H1 (cell line): Measurements from ENCODE around the gene SH3RF2. TPM values are rescaled to one million over a fixed set of nuclear protein-coding genes. Genes with fewer than 3 reads are reported as not detected.

Experiments
- CTCF ChIA-PET: fragments of 300-600 bp; sonication (Branson Sonifier 250); formaldehyde crosslinking; loops from one replicate; lab custom pipeline; 2021; ENCODE audit not compliant: partially characterized antibody; lab: Charles Lee
- POLR2A ChIA-PET: fragments of 300-600 bp; sonication (Branson Sonifier 250); formaldehyde crosslinking; loops from one replicate; lab custom pipeline; 2021; ENCODE audit warnings: inconsistent platforms; ENCODE audit not compliant: partially characterized antibody; lab: Charles Lee
- DNase-seq, 2 experiments: peaks; one replicate each; pipeline versions ENCODE4 v3.0.0 to v3.0.0-alpha.2; 2010 to 2022; ENCODE audit warnings: low spot score in 2 of 2, low read depth in 1 of 2, mixed read lengths in 1 of 2
- FAIRE-seq: peaks from 2 replicates; lab custom pipeline; 2011; peaks lifted over from hg19 to GRCh38; lab: Jason Lieb, UNC
- H2AFZ ChIP-seq: 2 replicates; pipeline ENCODE4 v1.8.1; 2012; ENCODE audit warnings: low read length, inconsistent platforms
- H2AK5ac ChIP-seq: 2 replicates; pipeline ENCODE4 v1.6.1; 2013; ENCODE audit warnings: low read depth, low read length
- H2BK120ac ChIP-seq: replicated peaks from 2 replicates; pipeline ENCODE3; 2013; ENCODE audit warnings: low read depth, low read length, inconsistent platforms
- H2BK12ac ChIP-seq: 2 replicates; pipeline ENCODE4 v1.6.1; 2013; ENCODE audit warnings: low read depth, low read length
- H2BK15ac ChIP-seq: 2 replicates; pipeline ENCODE4 v1.6.1; 2013; ENCODE audit warnings: low read length
- H2BK20ac ChIP-seq: 2 replicates; pipeline ENCODE4 v1.6.1; 2013; ENCODE audit warnings: low read length
- H2BK5ac ChIP-seq: 2 replicates; pipeline ENCODE4 v1.6.1; 2013; ENCODE audit warnings: low read depth, low read length
- H3K14ac ChIP-seq: 2 replicates; pipeline ENCODE4 v1.6.1; 2013; ENCODE audit warnings: inconsistent platforms; ENCODE audit not compliant: insufficient read length
- H3K18ac ChIP-seq: 2 replicates; pipeline ENCODE4 v1.6.1; 2013; ENCODE audit warnings: low read length; ENCODE audit errors: extremely low read depth
- H3K23ac ChIP-seq: 2 replicates; pipeline ENCODE4 v1.6.1; 2013; ENCODE audit warnings: inconsistent platforms; ENCODE audit not compliant: insufficient read length
- H3K23me2 ChIP-seq: 2 replicates; pipeline ENCODE4 v1.6.1; 2013; ENCODE audit warnings: low read depth, low read length
- H3K27ac ChIP-seq: 2 replicates; pipeline ENCODE4 v1.6.1; 2011; ENCODE audit warnings: low read depth, low read length, inconsistent platforms
- H3K27me3 ChIP-seq, 4 experiments: replicated peaks in 1 of 4; 1 replicate in 1 of 4; 2 replicates in 3 of 4; pipeline versions ENCODE4 v1.6.1 to v1.8.1; 2011 to 2013; ENCODE audit warnings: low read length in 3 of 4, mild to moderate bottlenecking in 3 of 4, inconsistent platforms in 2 of 4, mixed read lengths in 2 of 4, moderate library complexity in 1 of 4; ENCODE audit not compliant: control insufficient read depth in 3 of 4, insufficient read depth in 3 of 4; ENCODE audit errors: extremely low read depth in 1 of 4
- H3K36me3 ChIP-seq, 4 experiments: 2 replicates each; pipeline versions ENCODE4 v1.6.1 to v1.8.1; 2011 to 2013; ENCODE audit warnings: mild to moderate bottlenecking in 4 of 4, low read length in 3 of 4, moderate library complexity in 2 of 4, control low read depth in 1 of 4, inconsistent platforms in 1 of 4; ENCODE audit not compliant: insufficient read depth in 4 of 4, control insufficient read depth in 2 of 4
- H3K4ac ChIP-seq: replicated peaks from 2 replicates; pipeline ENCODE3; 2013; ENCODE audit warnings: low read length, low read depth, mixed read lengths, inconsistent platforms; ENCODE audit not compliant: insufficient read length
- H3K4me1 ChIP-seq, 4 experiments: replicated peaks in 1 of 4; 1 replicate in 1 of 4; 2 replicates in 3 of 4; pipeline versions ENCODE4 v1.6.1 to v1.8.1; 2011 to 2013; ENCODE audit warnings: low read length in 3 of 4, inconsistent platforms in 2 of 4, mixed read lengths in 1 of 4; ENCODE audit not compliant: insufficient read depth in 4 of 4, control insufficient read depth in 3 of 4
- H3K4me2 ChIP-seq, 2 experiments: 2 replicates each; pipeline versions ENCODE4 v1.6.1 to v1.8.1; 2011 to 2013; ENCODE audit warnings: low read depth in 2 of 2, low read length in 2 of 2, control low read depth in 1 of 2, inconsistent platforms in 1 of 2, mild to moderate bottlenecking in 1 of 2; ENCODE audit not compliant: insufficient read depth in 1 of 2
- H3K4me3 ChIP-seq, 4 experiments: fragments of 200-600, 300-600 bp in 1 of 4; sonication (generic), shearing (Covaris generic), sonication (Bioruptor Twin) in 1 of 4; 2 replicates each; pipeline versions ENCODE4 v1.5.1 to v1.8.1; 2011 to 2016; ENCODE audit warnings: low read length in 4 of 4, low read depth in 3 of 4, control low read depth in 2 of 4, inconsistent platforms in 2 of 4, mild to moderate bottlenecking in 2 of 4, mixed read lengths in 1 of 4, moderate library complexity in 1 of 4; ENCODE audit not compliant: insufficient read depth in 2 of 4; ENCODE audit errors: extremely low read depth in 1 of 4
- H3K56ac ChIP-seq: replicated peaks from 2 replicates; pipeline ENCODE3; 2013; ENCODE audit warnings: low read depth, mild to moderate bottlenecking, mixed read lengths, low read length, inconsistent platforms; ENCODE audit not compliant: insufficient read length
- H3K79me1 ChIP-seq: 2 replicates; pipeline ENCODE4 v1.6.1; 2013; ENCODE audit warnings: low read depth, low read length, control low read depth
- H3K79me2 ChIP-seq, 2 experiments: 2 replicates each; pipeline versions ENCODE4 v1.6.1 to v1.8.1; 2012 to 2013; ENCODE audit warnings: low read length in 2 of 2, mild to moderate bottlenecking in 2 of 2, inconsistent platforms in 1 of 2; ENCODE audit not compliant: insufficient read depth in 2 of 2, control insufficient read depth in 1 of 2
- H3K9ac ChIP-seq, 4 experiments: replicated peaks in 1 of 4; 1 replicate in 1 of 4; 2 replicates in 3 of 4; pipeline versions ENCODE4 v1.6.1 to v1.8.1; 2011 to 2013; ENCODE audit warnings: low read depth in 3 of 4, low read length in 3 of 4, control low read depth in 2 of 4, mild to moderate bottlenecking in 2 of 4, moderate library complexity in 2 of 4, inconsistent platforms in 1 of 4; ENCODE audit errors: extremely low read depth in 1 of 4
- H3K9me3 ChIP-seq, 2 experiments: 2 replicates each; pipeline versions ENCODE4 v1.6.1 to v1.8.1; 2012 to 2013; ENCODE audit warnings: mild to moderate bottlenecking in 2 of 2, moderate library complexity in 2 of 2, control low read depth in 1 of 2, inconsistent platforms in 1 of 2, low read depth in 1 of 2, low read length in 1 of 2, mixed read lengths in 1 of 2; ENCODE audit not compliant: insufficient read depth in 2 of 2
- H4K20me1 ChIP-seq, 2 experiments: replicated peaks in 1 of 2; 2 replicates each; pipeline versions ENCODE3 to v1.8.1; 2011 to 2013; ENCODE audit warnings: inconsistent platforms in 2 of 2, low read length in 2 of 2, mild to moderate bottlenecking in 1 of 2; ENCODE audit not compliant: insufficient read depth in 2 of 2, control insufficient read depth in 1 of 2
- H4K5ac ChIP-seq: 2 replicates; pipeline ENCODE4 v1.6.1; 2013; ENCODE audit warnings: low read length, low read depth, mixed read lengths, inconsistent platforms; ENCODE audit not compliant: insufficient read length
- H4K8ac ChIP-seq: 2 replicates; pipeline ENCODE4 v1.8.0; 2013; ENCODE audit warnings: mild to moderate bottlenecking, moderate library complexity, low read length, inconsistent platforms; ENCODE audit not compliant: insufficient read depth; ENCODE audit errors: extremely low read depth
- H4K91ac ChIP-seq: replicated peaks from 2 replicates; pipeline ENCODE3; 2013; ENCODE audit warnings: low read length, mixed read lengths, inconsistent platforms; ENCODE audit not compliant: insufficient read length
- ASH2L ChIP-seq: fragments of 200-600, 300-600 bp; sonication (generic); IDR thresholded peaks from one replicate; pipeline ENCODE4 v1.7.1; 2017; ENCODE audit warnings: low read length
- CREB1 ChIP-seq: IDR thresholded peaks from 2 replicates; pipeline ENCODE4 v1.6.1; 2012; ENCODE audit warnings: inconsistent platforms
- JUND ChIP-seq: IDR thresholded peaks from 2 replicates; pipeline ENCODE4 v1.6.1; 2011; ENCODE audit warnings: mild to moderate bottlenecking, improper control_type of control experiment, low read length
- WGBS, 2 experiments: shearing (Covaris generic) in 1 of 2; methylation state at CpG; one replicate each; pipeline versions ENCODE4 v1.1.6 to v1.1.7; 2013 to 2015; ENCODE audit warnings: low lambda C conversion rate in 2 of 2, mixed read lengths in 2 of 2, inconsistent platforms in 1 of 2, low coverage in 1 of 2, missing lambda C conversion rate in 1 of 2; ENCODE audit not compliant: insufficient replicate concordance in 2 of 2, insufficient coverage in 1 of 2, insufficient read length in 1 of 2; ENCODE audit errors: extremely low coverage in 1 of 2, missing lambda C conversion rate in 1 of 2; 5-methylcytosine and 5-hydroxymethylcytosine counted together
- polyA plus RNA-seq, 7 experiments: library from polyadenylated mRNA; depleted of rRNA in 3 of 7; stranded (reverse) in 5 of 7; unstranded in 2 of 7; fragments of >200 nt in 5 of 7; fragments of 200-250 nt in 2 of 7; gene quantifications; 1 replicate in 5 of 7; 2 replicates in 1 of 7; 4 replicates in 1 of 7; pipeline versions ENCODE4 v1.2.1 to v1.2.3, GENCODE V29; 2011 to 2013; ENCODE audit warnings: missing spikeins in 2 of 7, mixed read lengths in 2 of 7
- total RNA-seq: library from RNA; stranded (reverse); fragmentation: NEBNext Ultra II Directional; extraction: Animal tissue kit (Norgen Biotek cat#: 25700); gene quantifications from 2 replicates; pipeline ENCODE4 v1.2.1, GENCODE V29; 2021

Gene SH3RF2
- total and polyA plus RNA-seq, 2 of the 8 experiments (the other 6 are each of a cell fraction or from before 2014, with no cell fraction given), result 0.80 to 0.95 TPM

- Histone ChIP-seq H2BK5ac (no peak overlapping the region), H3K23ac (no peak overlapping the region), H3K27ac (no peak overlapping the region), H4K8ac (no peak overlapping the region), H3K4ac (no peak overlapping the region), H3K4me1 (peaks cover 0 to 10% (median 5%) of the 10 kb centered on the region in 4 experiments; a peak in 3 of 7 replicates), H3K14ac (no peak overlapping the region), H3K79me2 (no peaks in the 10 kb centered on the region), H2BK20ac (no peak overlapping the region), H3K4me3 (no peak overlapping the region), H3K56ac (no peak overlapping the region), H3K36me3 (no peaks in the 10 kb centered on the region), H3K27me3 (no peaks in the 10 kb centered on the region), H3K79me1 (no peaks in the 10 kb centered on the region), H3K4me2 (no peak overlapping the region), H4K91ac (no peak overlapping the region), H3K9me3 (peaks cover 0 to 2% of the 10 kb centered on the region in 2 experiments; a peak in 1 of 4 replicates), H2BK15ac (no peak overlapping the region), H3K18ac (no peak overlapping the region), H2AK5ac (no peak overlapping the region), H3K9ac (no peak overlapping the region), H3K23me2 (no peaks in the 10 kb centered on the region), H2BK12ac (no peak overlapping the region), H4K20me1 (no peaks in the 10 kb centered on the region), H2BK120ac (no peak overlapping the region), H2AFZ (no peak overlapping the region), H4K5ac (no peak overlapping the region)
- TF ChIP-seq ASH2L (no peak), JUND (no peak), CREB1 (no peak)
- WGBS, 2 experiments, result 84% methylated on average over 3 of the region's 3 CpGs; no CpG with 5 or more reads in 1 of the 2 experiments
- no peak for DNase-seq
- ChIA-PET POLR2A (no interaction called here), CTCF (interaction anchor here (1.5 to 5.9 kb wide), 3 partner anchors 9 to 70 kb away, joined by 3 to 54 read pairs (median 12); no protein-coding TSS in a partner anchor)
- no peak for FAIRE-seq
These were observed 41.8 kb downstream of the SH3RF2 start for GRCh38 chr5:145978171-145978570.
